H9 (cell line): ENCODE results near the gene GALE. TPM values are rescaled to one million over a fixed set of nuclear protein-coding genes. Genes with fewer than 3 reads are reported as not detected.

Experiments used
- DNase-seq: peaks from one replicate; pipeline ENCODE4 v3.0.0-alpha.2; 2017
- H2AFZ ChIP-seq: one replicate; pipeline ENCODE4 v1.6.1; 2013; ENCODE audit warnings: mild to moderate bottlenecking, low read length, control low read depth, moderate library complexity
- H2AK5ac ChIP-seq: 2 replicates; pipeline ENCODE4 v1.6.1; 2013; ENCODE audit warnings: low read length, control low read depth, mixed read lengths; ENCODE audit not compliant: insufficient read length
- H2BK120ac ChIP-seq: one replicate; pipeline ENCODE4 v1.6.1; 2013; ENCODE audit warnings: low read depth, mild to moderate bottlenecking, low read length, control low read depth, inconsistent platforms; ENCODE audit not compliant: poor library complexity, severe bottlenecking
- H2BK12ac ChIP-seq: 2 replicates; pipeline ENCODE4 v1.6.1; 2013; ENCODE audit warnings: low read length, control low read depth, mixed read lengths, low read depth; ENCODE audit not compliant: insufficient read length
- H2BK15ac ChIP-seq: 2 replicates; pipeline ENCODE4 v1.6.1; 2013; ENCODE audit warnings: low read depth, low read length, control low read depth
- H2BK20ac ChIP-seq: one replicate; pipeline ENCODE4 v1.6.1; 2013; ENCODE audit warnings: low read depth, mild to moderate bottlenecking, low read length, control low read depth, inconsistent platforms; ENCODE audit not compliant: poor library complexity, severe bottlenecking
- H2BK5ac ChIP-seq: 2 replicates; pipeline ENCODE4 v1.6.1; 2013; ENCODE audit warnings: low read length, control low read depth, mixed read lengths; ENCODE audit not compliant: insufficient read length
- H3K14ac ChIP-seq: 2 replicates; pipeline ENCODE4 v1.6.1; 2013; ENCODE audit warnings: low read length, control low read depth; ENCODE audit not compliant: insufficient read depth
- H3K18ac ChIP-seq: 2 replicates; pipeline ENCODE4 v1.6.1; 2013; ENCODE audit warnings: low read depth, mild to moderate bottlenecking, mixed read lengths, low read length, control low read depth; ENCODE audit not compliant: insufficient read length
- H3K23ac ChIP-seq: 2 replicates; pipeline ENCODE4 v1.6.1; 2013; ENCODE audit warnings: low read length, control low read depth, mixed read lengths, low read depth; ENCODE audit not compliant: insufficient read length
- H3K23me2 ChIP-seq: 2 replicates; pipeline ENCODE4 v1.6.1; 2013; ENCODE audit warnings: low read depth, mild to moderate bottlenecking, mixed read lengths, low read length, control low read depth; ENCODE audit not compliant: insufficient read length, poor library complexity, severe bottlenecking
- H3K27ac ChIP-seq: 2 replicates; pipeline ENCODE4 v1.5.1; 2013; ENCODE audit warnings: low read length, control low read depth, mixed read lengths, low read depth; ENCODE audit not compliant: insufficient read length
- H3K27me3 ChIP-seq: 2 replicates; pipeline ENCODE4 v1.6.1; 2013; ENCODE audit warnings: low read length, control low read depth, inconsistent platforms; ENCODE audit not compliant: insufficient read depth
- H3K4ac ChIP-seq: 2 replicates; pipeline ENCODE4 v1.6.1; 2013; ENCODE audit warnings: low read depth, mild to moderate bottlenecking, control low read depth, inconsistent platforms, low read length, moderate library complexity
- H3K4me1 ChIP-seq: 2 replicates; pipeline ENCODE4 v1.6.1; 2013; ENCODE audit warnings: low read length, control low read depth, inconsistent platforms; ENCODE audit not compliant: insufficient read depth
- H3K4me2 ChIP-seq: 2 replicates; pipeline ENCODE4 v1.6.1; 2013; ENCODE audit warnings: low read length, control low read depth, mixed read lengths; ENCODE audit not compliant: insufficient read length, insufficient read depth
- H3K56ac ChIP-seq: 2 replicates; pipeline ENCODE4 v1.6.1; 2013; ENCODE audit warnings: low read depth, mild to moderate bottlenecking, mixed read lengths, low read length, control low read depth; ENCODE audit not compliant: insufficient read length
- H3K79me1 ChIP-seq: 2 replicates; pipeline ENCODE4 v1.6.1; 2013; ENCODE audit warnings: low read depth, mild to moderate bottlenecking, moderate library complexity, low read length, control low read depth, inconsistent platforms; ENCODE audit not compliant: insufficient read depth, poor library complexity, severe bottlenecking
- H3K79me2 ChIP-seq: 2 replicates; pipeline ENCODE4 v1.6.1; 2013; ENCODE audit warnings: low read length, control low read depth, inconsistent platforms; ENCODE audit not compliant: insufficient read depth
- H3K9ac ChIP-seq: 2 replicates; pipeline ENCODE4 v1.6.1; 2013; ENCODE audit warnings: low read length, control low read depth, mixed read lengths; ENCODE audit not compliant: insufficient read length; ENCODE audit errors: extremely low read depth
- H3K9me3 ChIP-seq: one replicate; pipeline ENCODE4 v1.6.1; 2013; ENCODE audit warnings: low read depth, low read length, inconsistent platforms; ENCODE audit not compliant: control insufficient read depth
- H3T11ph ChIP-seq: one replicate; pipeline ENCODE4 v1.6.1; 2013; ENCODE audit warnings: mild to moderate bottlenecking, low read length, control low read depth, inconsistent platforms
- H4K20me1 ChIP-seq: one replicate; pipeline ENCODE4 v1.6.1; 2013; ENCODE audit not compliant: control insufficient read depth, insufficient read length, insufficient read depth
- H4K5ac ChIP-seq: 2 replicates; pipeline ENCODE4 v1.6.1; 2013; ENCODE audit warnings: low read depth, mild to moderate bottlenecking, mixed read lengths, low read length, control low read depth; ENCODE audit not compliant: insufficient read length
- H4K8ac ChIP-seq: replicated peaks from 2 replicates; pipeline ENCODE4 v1.6.1; 2013; ENCODE audit warnings: low read length, control low read depth, mixed read lengths, low read depth; ENCODE audit not compliant: insufficient read length
- H4K91ac ChIP-seq: 2 replicates; pipeline ENCODE4 v1.6.1; 2013; ENCODE audit warnings: low read depth, mild to moderate bottlenecking, moderate library complexity, mixed read lengths, low read length, control low read depth; ENCODE audit not compliant: insufficient read length
- H3K27ac Mint-ChIP-seq, 3 experiments: 2 replicates in 2 of 3; 3 replicates in 1 of 3; pipeline ENCODE4 v1.8.0; 2020 to 2021; ENCODE audit warnings: mixed read lengths in 3 of 3, mild to moderate bottlenecking in 1 of 3, moderate library complexity in 1 of 3
- H3K27me3 Mint-ChIP-seq: 2 replicates; pipeline ENCODE4 v1.8.0; 2021; ENCODE audit warnings: low read depth, mild to moderate bottlenecking, moderate library complexity, mixed read lengths
- H3K36me3 Mint-ChIP-seq, 3 experiments: 2 replicates in 2 of 3; 3 replicates in 1 of 3; pipeline ENCODE4 v1.8.0; 2020 to 2021; ENCODE audit warnings: low read depth in 3 of 3, mixed read lengths in 3 of 3; ENCODE audit not compliant: insufficient read depth in 1 of 3
- H3K4me1 Mint-ChIP-seq, 2 experiments: 2 replicates each; pipeline ENCODE4 v1.8.0; 2020; ENCODE audit warnings: mixed read lengths in 2 of 2
- H3K4me3 Mint-ChIP-seq, 2 experiments: 2 replicates in 1 of 2; 3 replicates in 1 of 2; pipeline ENCODE4 v1.8.0; 2020 to 2021; ENCODE audit warnings: mild to moderate bottlenecking in 2 of 2, mixed read lengths in 2 of 2, moderate library complexity in 1 of 2
- H3K9me3 Mint-ChIP-seq, 2 experiments: 2 replicates in 1 of 2; 3 replicates in 1 of 2; pipeline ENCODE4 v1.8.0; 2020; ENCODE audit warnings: mild to moderate bottlenecking in 2 of 2, mixed read lengths in 2 of 2, moderate library complexity in 1 of 2
- CTCF ChIP-seq: fragments of 200-600 bp; sonication (generic); conservative IDR thresholded peaks from 3 replicates; pipeline ENCODE4 v1.8.0; 2021; ENCODE audit warnings: antibody characterized with exemption, mild to moderate bottlenecking
- WGBS: extraction: QIAGEN DNeasy Blood & Tissue Kit; methylation state at CpG from one replicate; pipeline ENCODE4 v1.1.7; 2013; ENCODE audit warnings: missing lambda C conversion rate, low lambda C conversion rate, mixed read lengths; ENCODE audit not compliant: insufficient read length; ENCODE audit errors: extremely low coverage; 5-methylcytosine and 5-hydroxymethylcytosine counted together
- total RNA-seq: library from RNA; stranded (reverse); gene quantifications from 2 replicates; pipeline ENCODE4 v1.2.1, GENCODE V29; 2021

The GALE gene
- total RNA-seq, 1 experiment from 2014 or later, result 36.0 TPM

GRCh38 chr1:23798662-23799142 is 1.9 kb downstream of the GALE start:
- H3K4me1 Mint-ChIP-seq, result peaks cover 9 to 11% of the 10 kb centered on the region in 2 experiments
- no peak overlapping the region for H3T11ph ChIP-seq
- no peak overlapping the region for H3K4me2 ChIP-seq
- no peak overlapping the region for H2BK20ac ChIP-seq
- peak overlapping the region; percentile 90 to 91; a peak in 4 of 5 replicates for H3K4me3 Mint-ChIP-seq
- H4K5ac ChIP-seq, result no peak overlapping the region
- no peak overlapping the region for H2AFZ ChIP-seq
- WGBS, result no CpG with 5 or more reads among the region's 12 CpGs
- peaks cover 8% of the 10 kb centered on the region for H3K27me3 Mint-ChIP-seq
- H3K4me1 ChIP-seq, result no peaks in the 10 kb centered on the region; the same call in 1 of the 2 replicates
- no peaks in the 10 kb centered on the region for H3K9me3 ChIP-seq
- no peak overlapping the region for H2BK120ac ChIP-seq
- no peak overlapping the region for H3K4ac ChIP-seq
- H2AK5ac ChIP-seq, result no peak overlapping the region
- no peak overlapping the region for H2BK15ac ChIP-seq
- no peak overlapping the region for H4K8ac ChIP-seq
- no peaks in the 10 kb centered on the region for H3K27me3 ChIP-seq
- no peak overlapping the region for H3K27ac ChIP-seq
- TF ChIP-seq CTCF, result peak; percentile 49
- H3K9ac ChIP-seq, result no peak overlapping the region
- DNase-seq, result no peak
- H3K27ac Mint-ChIP-seq, result peak overlapping the region in 1 of 3 experiments; percentile 68; a peak in 1 of 7 replicates
- H2BK5ac ChIP-seq, result no peak overlapping the region
- H3K9me3 Mint-ChIP-seq, result no peaks in the 10 kb centered on the region
- H3K56ac ChIP-seq, result no peak overlapping the region
- H4K91ac ChIP-seq, result no peak overlapping the region
- H3K18ac ChIP-seq, result no peak overlapping the region
- no peaks in the 10 kb centered on the region for H4K20me1 ChIP-seq
- no peak overlapping the region for H3K14ac ChIP-seq
- H3K36me3 Mint-ChIP-seq, result peaks cover 4 to 37% (median 25%) of the 10 kb centered on the region in 3 experiments; a peak in 5 of 7 replicates
- no peak overlapping the region for H2BK12ac ChIP-seq
- H3K23me2 ChIP-seq, result peaks cover 11% of the 10 kb centered on the region
- H3K23ac ChIP-seq, result no peak overlapping the region
- no peaks in the 10 kb centered on the region for H3K79me2 ChIP-seq
- H3K79me1 ChIP-seq, result no peaks in the 10 kb centered on the region
